ENCODE data around the gene PAF1.

Gene PAF1

DNA sequence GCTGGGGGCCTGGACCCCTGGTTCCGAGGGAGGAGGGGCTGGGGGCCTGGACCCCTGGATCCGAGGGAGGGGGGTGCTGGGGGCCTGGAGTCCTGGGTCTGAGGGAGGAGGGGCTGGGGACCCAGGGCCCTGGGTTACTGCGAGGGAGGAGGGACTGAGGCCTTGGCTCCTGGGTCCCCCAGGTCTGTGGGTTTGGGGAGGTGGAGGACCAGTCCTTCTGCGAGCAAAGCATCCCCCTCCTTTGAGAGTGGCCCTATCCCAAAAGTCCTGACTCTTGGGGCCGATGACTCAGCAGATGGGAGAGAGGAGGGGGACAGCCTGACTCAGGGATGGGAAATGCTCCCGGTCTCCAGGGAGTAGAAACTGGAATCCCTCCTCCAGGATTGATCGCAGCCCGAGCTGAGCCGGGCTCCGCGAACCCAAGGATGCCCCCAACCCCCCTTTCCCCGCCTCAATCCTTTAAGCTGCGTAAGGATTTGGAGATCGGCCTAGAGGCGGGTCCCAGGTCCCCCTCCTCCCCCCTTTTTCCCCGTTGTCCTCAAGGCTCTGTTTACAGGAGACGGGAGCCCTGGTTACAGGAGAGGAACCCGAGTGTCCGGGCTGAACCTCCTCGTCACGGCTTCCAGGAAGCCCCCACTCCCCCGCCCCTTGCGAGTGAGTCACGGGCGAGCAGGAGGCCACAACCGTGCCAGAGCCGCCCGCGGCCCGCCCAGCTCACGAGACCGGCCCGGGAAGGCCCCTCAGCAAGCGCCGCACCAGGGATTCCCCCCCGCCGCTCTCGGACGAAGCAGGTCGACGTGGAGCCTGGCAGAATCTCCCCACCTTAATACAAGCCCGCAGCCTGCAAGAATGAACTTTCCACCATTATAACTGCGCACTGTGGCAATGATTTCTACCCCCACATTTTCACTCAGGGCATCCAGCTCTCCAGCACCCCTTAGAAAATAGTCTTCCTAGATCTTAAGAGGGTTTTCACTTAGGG is 12.7 kb upstream of the PAF1 start:
- H3K9me3 ChIP-seq (ENCODE audit: control insufficient read depth, insufficient read depth, low read length) = no peaks in the 10 kb centered on the region
- no peak for DNase-seq (ENCODE audit: low read depth, low spot score)
- H3K4me3 ChIP-seq (ENCODE audit: low read length) = peak overlapping the region; percentile 73; the same call in 1 of the 2 replicates
- H3K27me3 ChIP-seq (ENCODE audit: control insufficient read depth, insufficient read depth, low read length) = no peaks in the 10 kb centered on the region
- peak overlapping the region; percentile 35 for H3K27ac ChIP-seq (ENCODE audit: low read length)
- no peaks in the 10 kb centered on the region for H3K36me3 ChIP-seq (ENCODE audit: control insufficient read depth, insufficient read depth, low read length)
- H3K4me1 ChIP-seq (ENCODE audit: control insufficient read depth, insufficient read depth, low read length) = peaks cover 12% of the 10 kb centered on the region
- no CpG with 5 or more reads among the region's 43 CpGs for WGBS (ENCODE audit: insufficient coverage, insufficient read length)

DNA sequence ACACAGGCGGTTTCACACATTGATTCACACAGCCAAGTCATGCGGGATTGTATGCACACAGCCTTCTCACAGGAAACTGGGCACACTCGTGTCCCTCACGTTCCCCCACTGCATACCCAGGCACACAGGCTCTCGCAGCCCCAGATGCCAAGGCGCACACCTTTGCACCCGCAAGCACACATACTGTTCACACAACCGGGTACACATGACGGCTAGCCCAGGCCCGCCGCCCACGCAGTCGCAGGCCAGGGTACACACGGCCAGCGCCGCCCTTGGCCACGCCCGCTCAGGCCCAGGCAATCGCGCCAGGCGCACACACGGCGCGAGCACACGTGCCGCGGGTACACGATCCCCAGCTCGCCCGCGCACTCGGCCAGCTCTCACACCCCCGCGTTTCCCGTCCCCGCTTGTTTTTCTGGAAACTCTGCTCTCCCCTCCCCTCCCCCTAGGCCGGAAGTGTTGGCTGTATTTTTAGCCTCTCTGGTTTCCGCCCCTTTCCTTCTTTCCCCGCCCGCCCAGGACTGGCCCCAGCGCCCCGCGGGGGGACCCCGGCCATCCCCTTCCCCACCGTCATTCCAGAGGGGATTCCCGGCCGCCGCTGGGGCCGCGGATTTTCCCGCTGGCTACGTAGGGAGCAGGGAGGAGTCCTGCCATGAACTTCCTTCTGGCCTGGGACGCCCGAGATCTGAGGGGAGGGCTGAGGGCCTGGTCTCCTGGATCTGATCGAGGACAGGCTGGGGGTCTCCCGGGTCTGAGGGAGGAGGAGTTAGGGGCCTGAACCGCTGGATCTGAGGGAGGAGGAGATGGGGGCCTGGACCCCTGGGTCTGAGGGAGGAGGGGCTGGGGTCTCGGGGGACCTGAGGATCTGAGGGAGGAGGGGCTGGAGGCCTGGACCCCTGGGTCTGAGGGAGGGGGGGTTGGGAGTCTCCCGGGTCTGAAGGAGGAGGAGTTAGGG is 11.7 kb upstream of the PAF1 start:
- WGBS (ENCODE audit: insufficient coverage, insufficient read length) = no CpG with 5 or more reads among the region's 59 CpGs
- peak overlapping the region; percentile 35 for H3K27ac ChIP-seq (ENCODE audit: low read length)
- DNase-seq (ENCODE audit: low read depth, low spot score) = no peak
- H3K4me3 ChIP-seq (ENCODE audit: low read length) = peak overlapping the region; percentile 73; the same call in 1 of the 2 replicates
- peaks cover 8% of the 10 kb centered on the region; the same call in 1 of the 2 replicates for H3K4me1 ChIP-seq (ENCODE audit: control insufficient read depth, insufficient read depth, low read length)
- no peaks in the 10 kb centered on the region for H3K27me3 ChIP-seq (ENCODE audit: control insufficient read depth, insufficient read depth, low read length)
- no peaks in the 10 kb centered on the region for H3K36me3 ChIP-seq (ENCODE audit: control insufficient read depth, insufficient read depth, low read length)
- no peaks in the 10 kb centered on the region for H3K9me3 ChIP-seq (ENCODE audit: control insufficient read depth, insufficient read depth, low read length)

- H3K27me3 ChIP-seq (ENCODE audit: control insufficient read depth, insufficient read depth, low read length) = no peaks in the 10 kb centered on the region
- DNase-seq (ENCODE audit: low read depth, low spot score) = no peak
- peaks cover 8% of the 10 kb centered on the region; the same call in 1 of the 2 replicates for H3K4me1 ChIP-seq (ENCODE audit: control insufficient read depth, insufficient read depth, low read length)
- no peaks in the 10 kb centered on the region for H3K36me3 ChIP-seq (ENCODE audit: control insufficient read depth, insufficient read depth, low read length)
- no CpG with 5 or more reads among the region's 25 CpGs for WGBS (ENCODE audit: insufficient coverage, insufficient read length)
- H3K9me3 ChIP-seq (ENCODE audit: control insufficient read depth, insufficient read depth, low read length) = no peaks in the 10 kb centered on the region
- peak overlapping the region; percentile 73; the same call in 1 of the 2 replicates for H3K4me3 ChIP-seq (ENCODE audit: low read length)
- H3K27ac ChIP-seq (ENCODE audit: low read length) = no peak overlapping the region
These were observed 10.8 kb upstream of the PAF1 start for GRCh38 chr19:39401549-39402345.

DNA sequence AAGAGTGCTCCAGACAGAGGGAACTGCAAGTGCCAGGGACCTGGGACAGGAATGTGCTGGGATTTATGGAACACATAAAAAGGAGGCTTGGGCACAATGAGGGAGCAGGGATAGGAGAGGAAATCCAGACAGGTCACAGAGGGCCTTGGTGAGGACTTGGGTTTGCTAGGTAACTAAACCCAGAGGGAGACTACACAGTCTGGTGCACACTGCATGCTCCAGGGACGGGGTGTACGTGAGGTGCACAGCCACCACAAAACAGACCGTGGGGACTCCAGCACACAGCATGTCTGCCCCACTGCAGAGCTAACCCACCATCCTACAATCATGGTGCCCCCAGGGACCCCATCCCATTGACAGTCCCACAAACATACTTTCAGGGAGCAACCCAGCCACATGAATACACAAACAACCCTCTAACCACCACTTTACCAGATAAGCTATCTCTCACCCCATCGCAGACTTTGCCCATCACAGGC is 10.2 kb upstream of the PAF1 start:
- Histone ChIP-seq H3K27ac (ENCODE audit: low read length) (no peak overlapping the region), H3K27me3 (ENCODE audit: control insufficient read depth, insufficient read depth, low read length) (no peaks in the 10 kb centered on the region), H3K4me3 (ENCODE audit: low read length) (no peak overlapping the region), H3K4me1 (ENCODE audit: control insufficient read depth, insufficient read depth, low read length) (peaks cover 8% of the 10 kb centered on the region; the same call in 1 of the 2 replicates), H3K36me3 (ENCODE audit: control insufficient read depth, insufficient read depth, low read length) (no peaks in the 10 kb centered on the region), H3K9me3 (ENCODE audit: control insufficient read depth, insufficient read depth, low read length) (no peaks in the 10 kb centered on the region)
- no CpG with 5 or more reads among the region's 4 CpGs for WGBS (ENCODE audit: insufficient coverage, insufficient read length)
- DNase-seq (ENCODE audit: low read depth, low spot score) = no peak

DNA sequence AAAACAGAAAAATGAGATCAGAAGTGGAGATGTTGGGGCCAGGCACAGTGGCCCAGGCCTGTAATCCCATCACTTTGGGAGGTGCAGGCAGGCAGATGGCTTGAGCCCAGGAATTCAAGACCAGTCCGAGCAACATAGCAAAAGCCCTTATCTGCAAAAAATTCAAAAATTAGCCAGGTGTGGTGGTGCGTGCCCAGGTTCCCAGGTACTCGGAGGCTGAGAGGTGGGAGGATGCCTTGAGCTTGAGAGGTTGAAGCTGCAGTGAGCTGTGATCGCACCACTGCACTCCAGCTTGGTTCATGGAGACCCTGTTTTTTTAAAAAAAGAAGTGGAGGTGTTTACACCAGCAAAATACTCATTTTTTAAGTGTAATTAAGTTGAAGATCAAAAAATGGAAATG is 9.2 kb upstream of the PAF1 start:
- H3K4me1 ChIP-seq (ENCODE audit: control insufficient read depth, insufficient read depth, low read length) = peaks cover 6% of the 10 kb centered on the region; the same call in 1 of the 2 replicates
- H3K4me3 ChIP-seq (ENCODE audit: low read length) = no peak overlapping the region
- no CpG with 5 or more reads among the region's 4 CpGs for WGBS (ENCODE audit: insufficient coverage, insufficient read length)
- no peak overlapping the region for H3K27ac ChIP-seq (ENCODE audit: low read length)
- no peak for DNase-seq (ENCODE audit: low read depth, low spot score)
- no peaks in the 10 kb centered on the region for H3K27me3 ChIP-seq (ENCODE audit: control insufficient read depth, insufficient read depth, low read length)
- no peaks in the 10 kb centered on the region for H3K36me3 ChIP-seq (ENCODE audit: control insufficient read depth, insufficient read depth, low read length)
- H3K9me3 ChIP-seq (ENCODE audit: control insufficient read depth, insufficient read depth, low read length) = no peaks in the 10 kb centered on the region

DNA sequence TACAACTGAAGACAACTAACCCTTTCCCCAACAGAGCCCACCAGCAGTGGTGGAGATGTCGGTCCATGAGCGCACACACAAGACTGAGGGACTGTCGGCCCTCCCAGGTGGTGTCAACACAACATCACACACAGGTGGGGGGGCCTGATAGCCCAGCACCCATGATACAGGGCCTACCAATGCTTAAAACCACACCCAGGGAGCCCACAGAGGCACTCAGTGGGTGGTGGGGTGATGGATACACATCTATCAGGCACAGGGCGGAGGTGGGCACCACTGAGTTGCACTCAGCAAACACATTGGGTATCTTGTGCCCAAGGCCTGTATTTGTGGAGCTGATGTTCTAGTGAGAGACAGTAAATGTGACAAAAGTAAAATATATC is 8.8 kb upstream of the PAF1 start:
- Histone ChIP-seq H3K4me1 (ENCODE audit: control insufficient read depth, insufficient read depth, low read length) (peaks cover 6% of the 10 kb centered on the region; the same call in 1 of the 2 replicates), H3K27ac (ENCODE audit: low read length) (no peak overlapping the region), H3K27me3 (ENCODE audit: control insufficient read depth, insufficient read depth, low read length) (no peaks in the 10 kb centered on the region), H3K9me3 (ENCODE audit: control insufficient read depth, insufficient read depth, low read length) (no peaks in the 10 kb centered on the region), H3K36me3 (ENCODE audit: control insufficient read depth, insufficient read depth, low read length) (no peaks in the 10 kb centered on the region), H3K4me3 (ENCODE audit: low read length) (no peak overlapping the region)
- no CpG with 5 or more reads among the region's 4 CpGs for WGBS (ENCODE audit: insufficient coverage, insufficient read length)
- no peak for DNase-seq (ENCODE audit: low read depth, low spot score)

DNA sequence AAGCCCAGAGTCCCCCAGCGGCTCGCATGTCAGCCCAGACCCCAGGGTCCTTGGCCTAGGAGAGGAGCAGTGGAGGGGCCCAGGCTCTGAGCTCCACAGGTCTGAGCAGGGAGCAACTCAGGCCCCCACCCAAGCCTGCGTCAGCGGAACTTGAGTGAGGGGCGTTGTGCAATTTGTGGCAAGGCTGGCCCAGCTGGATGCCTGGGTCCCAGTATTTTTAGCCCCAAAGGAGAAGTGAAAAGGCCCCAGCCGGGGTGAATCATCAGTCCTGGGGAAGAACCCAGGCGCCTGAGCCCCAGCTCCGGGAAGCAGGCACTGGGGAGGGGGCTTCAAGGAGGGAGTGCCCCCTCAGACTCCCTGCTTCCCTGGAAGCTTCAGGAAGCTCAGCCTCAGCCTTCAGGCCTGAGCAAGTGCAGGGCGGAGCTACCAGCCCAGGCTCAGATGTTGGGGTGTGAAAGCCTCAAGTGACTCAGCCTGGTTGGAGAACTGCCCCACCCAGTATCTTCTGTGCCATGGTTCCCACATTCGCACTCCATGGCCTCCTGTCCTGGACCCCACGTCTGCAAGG is 7.5 kb upstream of the PAF1 start:
- Histone ChIP-seq H3K9me3 (ENCODE audit: control insufficient read depth, insufficient read depth, low read length) (no peaks in the 10 kb centered on the region), H3K4me3 (ENCODE audit: low read length) (no peak overlapping the region), H3K27me3 (ENCODE audit: control insufficient read depth, insufficient read depth, low read length) (no peaks in the 10 kb centered on the region), H3K4me1 (ENCODE audit: control insufficient read depth, insufficient read depth, low read length) (peaks cover 6% of the 10 kb centered on the region; the same call in 1 of the 2 replicates), H3K36me3 (ENCODE audit: control insufficient read depth, insufficient read depth, low read length) (peaks cover 5% of the 10 kb centered on the region; the same call in 1 of the 2 replicates), H3K27ac (ENCODE audit: low read length) (no peak overlapping the region)
- no peak for DNase-seq (ENCODE audit: low read depth, low spot score)
- no CpG with 5 or more reads among the region's 11 CpGs for WGBS (ENCODE audit: insufficient coverage, insufficient read length)

DNA sequence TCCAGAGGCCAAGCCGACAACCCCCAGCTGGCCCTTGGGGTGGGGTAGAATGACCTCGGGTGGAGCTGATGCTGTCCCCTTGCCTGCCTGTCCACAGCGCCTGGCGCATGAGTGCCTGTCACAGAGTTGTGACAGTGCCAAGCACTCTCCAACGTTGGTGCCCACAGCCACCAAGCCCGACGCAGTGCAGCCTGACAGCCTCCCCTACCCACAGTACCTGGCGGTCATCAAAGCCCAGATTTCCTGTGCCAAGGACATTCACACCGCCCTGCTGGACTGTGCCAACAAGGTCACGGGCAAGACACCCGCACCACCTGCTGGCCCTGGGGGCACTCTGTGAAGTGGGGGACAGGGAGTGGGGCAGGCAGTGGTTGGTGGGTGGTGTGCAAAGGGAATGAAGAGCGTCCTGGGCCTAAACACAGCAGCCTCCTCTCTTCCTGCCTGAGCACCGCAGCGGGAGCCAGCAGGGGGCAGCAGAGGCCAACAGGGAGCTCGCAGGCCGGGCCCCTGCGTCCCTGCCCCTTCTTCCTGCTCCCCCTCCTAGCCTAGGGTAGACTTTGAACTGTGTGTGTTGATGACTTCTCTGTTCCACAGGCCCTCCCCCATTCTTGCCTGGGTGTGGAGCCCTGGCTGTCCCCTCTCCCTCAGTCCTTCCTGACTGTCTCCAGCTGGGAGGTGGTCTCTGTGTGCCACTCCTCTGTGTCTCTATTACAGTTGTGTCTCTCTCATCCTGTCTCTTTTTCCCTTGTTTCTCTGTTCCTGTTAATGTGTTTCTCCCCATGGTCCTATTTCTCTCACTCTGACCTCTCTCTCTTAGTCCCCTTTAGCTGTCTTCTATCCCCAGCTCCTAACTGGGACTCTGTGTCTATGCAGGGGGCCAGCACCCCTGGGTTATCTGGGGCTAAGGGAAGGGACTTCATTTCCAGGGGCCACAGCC is 6.7 kb upstream of the PAF1 start:
- Histone ChIP-seq H3K9me3 (ENCODE audit: control insufficient read depth, insufficient read depth, low read length) (no peaks in the 10 kb centered on the region), H3K27ac (ENCODE audit: low read length) (no peak overlapping the region), H3K27me3 (ENCODE audit: control insufficient read depth, insufficient read depth, low read length) (no peaks in the 10 kb centered on the region), H3K4me1 (ENCODE audit: control insufficient read depth, insufficient read depth, low read length) (peaks cover 6% of the 10 kb centered on the region; the same call in 1 of the 2 replicates), H3K36me3 (ENCODE audit: control insufficient read depth, insufficient read depth, low read length) (peaks cover 6% of the 10 kb centered on the region; the same call in 1 of the 2 replicates), H3K4me3 (ENCODE audit: low read length) (no peak overlapping the region)
- no peak for DNase-seq (ENCODE audit: low read depth, low spot score)
- no CpG with 5 or more reads among the region's 17 CpGs for WGBS (ENCODE audit: insufficient coverage, insufficient read length)

DNA sequence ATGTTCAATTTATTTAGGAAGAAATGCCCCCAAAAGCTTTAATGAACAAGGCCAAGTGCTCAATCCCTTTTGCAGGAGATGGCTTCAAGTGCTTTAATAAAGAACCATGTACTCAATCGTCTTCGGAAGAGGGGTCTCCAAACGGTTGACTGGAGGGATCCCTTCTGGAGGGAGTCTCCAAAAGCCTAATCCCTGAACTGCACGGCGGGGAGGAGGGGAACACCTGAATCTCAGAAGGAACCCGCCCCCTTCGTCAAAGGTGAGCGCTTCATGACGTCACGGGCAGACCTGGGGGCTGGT is 505 bp downstream of the PAF1 start:
- Histone ChIP-seq H3K27me3 (ENCODE audit: control insufficient read depth, insufficient read depth, low read length) (no peaks in the 10 kb centered on the region), H3K27ac (ENCODE audit: low read length) (no peak overlapping the region), H3K36me3 (ENCODE audit: control insufficient read depth, insufficient read depth, low read length) (peaks cover 26% of the 10 kb centered on the region), H3K4me3 (ENCODE audit: low read length) (peak overlapping the region; percentile 82), H3K4me1 (ENCODE audit: control insufficient read depth, insufficient read depth, low read length) (no peaks in the 10 kb centered on the region), H3K9me3 (ENCODE audit: control insufficient read depth, insufficient read depth, low read length) (no peaks in the 10 kb centered on the region)
- DNase-seq (ENCODE audit: low read depth, low spot score) = no peak
- no CpG with 5 or more reads among the region's 10 CpGs for WGBS (ENCODE audit: insufficient coverage, insufficient read length)
